Activated CD8-positive, alpha-beta memory T cell treated with anti-CD3 and anti-CD28 coated beads, Interleukin-2, amount 50 U/mL, for 1 hour (primary cell): ENCODE measurements around the gene PI4KA.

Source experiments
- DNase-seq: peaks from one replicate; pipeline ENCODE4 v3.0.0-alpha.2; 2020; ENCODE audit errors: extremely low read depth

The PI4KA gene

GRCh38 chr22:20881869-20882815, 23.5 kb upstream of the PI4KA start:
- DNase-seq, result no peak

DNA sequence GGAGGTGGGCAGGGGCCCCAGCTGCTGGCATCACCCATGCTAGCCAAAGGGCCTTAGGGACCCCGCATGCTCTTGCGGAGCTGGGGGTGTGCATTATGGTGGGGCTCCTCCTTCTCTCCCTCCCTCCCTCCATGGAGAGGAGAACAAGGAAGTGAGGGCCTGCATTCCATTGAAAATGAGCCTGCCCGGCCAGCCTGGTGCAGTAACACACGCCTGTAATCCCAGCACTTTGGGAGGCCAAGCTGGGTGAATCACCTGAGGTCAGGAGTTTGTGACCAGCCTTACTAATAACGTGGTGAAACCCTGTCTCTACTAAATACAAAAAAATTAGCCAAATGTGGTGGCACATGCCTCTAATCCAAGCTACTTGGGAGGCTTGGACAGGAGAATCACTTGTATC, 22.6 kb upstream of the PI4KA start:
- no peak for DNase-seq

DNA sequence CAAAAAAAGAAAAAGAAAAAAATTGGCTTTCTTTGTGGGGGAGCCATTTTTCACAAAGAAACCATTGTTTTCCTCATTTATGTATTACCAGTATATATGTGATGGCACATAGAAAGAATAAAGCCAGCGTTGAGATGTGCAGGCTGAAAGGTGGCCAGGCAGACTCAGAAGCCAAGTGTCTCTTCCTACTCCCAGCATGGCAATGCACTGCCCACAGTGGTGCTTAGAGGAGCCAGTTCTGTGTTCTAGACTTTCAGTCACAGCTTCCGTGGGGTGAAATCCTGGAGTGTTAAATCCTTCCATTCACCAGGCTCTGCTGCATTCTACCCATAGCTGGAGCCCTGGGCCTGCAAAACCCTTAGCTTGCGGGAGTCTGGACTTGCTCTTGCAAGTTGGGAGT, 19.1 kb upstream of the PI4KA start:
- DNase-seq, result no peak

DNA sequence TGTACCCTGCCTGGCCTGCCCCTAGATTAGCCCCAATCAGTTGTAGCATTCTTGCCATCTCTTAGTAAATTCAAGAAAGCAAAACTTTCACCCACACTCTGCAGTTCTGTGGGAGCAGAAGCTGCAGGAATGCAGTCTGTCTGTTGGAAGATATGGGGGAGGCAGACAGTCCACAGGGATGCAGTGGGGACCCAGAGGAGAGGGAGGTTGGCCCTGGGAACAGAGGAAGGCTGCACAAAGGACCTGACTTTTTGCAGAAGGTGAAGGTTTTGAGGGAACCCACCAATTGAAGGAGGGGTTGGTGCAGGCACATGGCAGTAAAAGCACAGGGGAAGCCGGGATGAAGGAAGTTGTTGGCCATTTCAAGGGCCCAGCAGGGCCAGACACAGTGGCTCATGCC, 16.7 kb upstream of the PI4KA start:
- DNase-seq, result no peak

DNA sequence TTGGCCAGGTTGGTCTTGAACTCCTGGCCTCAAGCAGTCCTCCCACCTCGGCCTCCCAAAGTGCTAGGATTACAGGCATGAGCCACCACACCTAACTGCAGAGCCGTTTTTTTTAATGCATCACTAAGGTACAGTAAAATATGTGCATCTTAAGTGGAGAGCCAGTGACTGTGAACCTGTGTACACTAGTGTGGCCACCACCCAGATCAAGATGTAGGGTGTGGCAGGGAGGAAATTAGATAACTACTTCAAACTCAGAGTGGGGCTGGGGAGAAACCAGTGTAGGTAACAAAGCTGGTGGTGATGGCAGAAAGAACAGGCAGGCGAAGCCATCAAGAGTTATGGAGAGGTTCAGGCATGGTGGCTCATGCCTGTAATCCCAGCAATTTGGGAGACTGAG, 14.6 kb upstream of the PI4KA start:
- DNase-seq, result no peak

DNA sequence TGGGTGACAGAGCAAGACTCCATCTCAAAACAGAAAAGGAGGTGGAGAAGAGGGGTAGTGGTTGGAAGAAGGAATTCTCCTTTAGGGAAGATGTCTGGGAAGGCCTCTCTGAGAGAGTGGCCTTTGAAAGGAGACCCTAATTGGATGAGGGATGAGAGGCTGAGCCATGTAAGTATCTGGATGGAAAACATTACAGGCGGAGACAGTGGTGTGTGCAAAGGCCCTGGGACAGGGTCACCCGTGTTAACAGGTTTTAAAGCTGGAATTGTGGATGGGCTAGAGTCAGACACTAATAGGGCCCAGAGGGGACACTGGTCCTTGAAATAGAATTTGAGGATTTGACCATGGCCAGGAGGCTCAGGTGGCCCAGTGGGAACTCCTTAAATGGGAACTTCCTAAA, 10.6 kb upstream of the PI4KA start:
- DNase-seq, result no peak

DNA sequence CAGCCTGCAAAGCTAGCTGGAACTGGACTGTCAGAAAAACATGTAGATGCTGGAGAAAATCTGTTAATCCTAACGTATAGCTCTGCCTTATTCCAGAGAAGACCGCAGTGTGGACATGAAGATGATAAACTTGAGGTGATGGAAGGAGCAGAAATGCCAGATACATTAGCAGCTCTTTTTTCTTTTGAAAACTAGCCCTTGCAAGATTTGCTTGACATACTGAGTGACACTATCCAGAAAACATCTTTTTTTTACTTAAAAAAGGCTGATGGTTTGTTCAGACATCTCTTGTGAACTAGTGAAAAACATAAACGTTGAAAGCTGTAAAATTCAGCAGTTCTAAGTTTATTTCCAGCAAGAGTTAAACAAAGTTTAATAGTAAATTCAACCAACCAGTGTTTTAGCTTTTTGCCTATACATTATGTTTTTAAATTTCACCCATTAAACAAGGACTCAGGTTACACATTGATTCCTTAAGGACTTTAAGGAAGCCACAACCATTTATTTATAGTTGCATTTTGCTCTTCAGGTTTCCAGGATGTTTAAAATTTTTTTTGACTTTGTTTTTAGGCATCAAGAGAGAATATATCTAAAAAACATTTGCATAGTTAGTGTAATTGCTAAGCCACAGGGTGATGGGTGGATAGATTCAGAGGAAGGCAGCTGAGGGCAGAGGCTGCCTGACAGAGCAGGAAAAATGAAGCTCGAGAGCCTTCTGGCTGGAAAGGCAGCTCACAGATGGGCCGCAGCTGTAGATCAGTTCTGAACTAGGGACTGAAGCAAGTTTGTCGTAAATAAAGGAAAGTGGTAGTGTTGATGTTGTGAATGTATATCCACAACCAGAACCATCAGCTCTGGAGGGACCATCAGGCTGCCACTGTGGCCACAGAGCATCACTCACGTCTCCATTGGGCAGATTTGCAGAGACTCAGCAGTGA, 9.7 kb upstream of the PI4KA start:
- DNase-seq, result no peak

- no peak for DNase-seq
Observed at GRCh38 chr22:20867179-20868024, 8.8 kb upstream of the PI4KA start.

DNA sequence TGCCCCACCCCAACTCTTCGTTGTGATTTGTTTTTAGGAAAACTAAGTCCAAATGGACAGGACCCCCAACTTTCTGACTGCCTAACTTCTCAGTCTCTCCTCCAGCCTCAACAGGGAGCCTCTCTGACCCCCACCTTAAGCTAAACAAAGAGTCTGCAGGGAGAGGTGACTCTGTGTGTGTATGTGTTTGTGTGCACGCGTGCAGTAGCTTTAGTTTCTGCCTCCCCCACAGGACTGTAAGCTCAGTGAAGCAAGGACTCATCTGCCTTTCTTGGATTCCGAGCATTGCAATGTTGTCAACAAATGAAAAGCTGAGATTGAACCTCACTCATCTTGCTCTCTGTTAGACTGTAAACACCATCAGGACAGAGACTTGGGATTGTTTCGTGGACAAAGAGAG, 8.1 kb upstream of the PI4KA start:
- no peak for DNase-seq

GRCh38 chr22:20865875-20866445, 7.3 kb upstream of the PI4KA start:
- DNase-seq, result no peak

DNA sequence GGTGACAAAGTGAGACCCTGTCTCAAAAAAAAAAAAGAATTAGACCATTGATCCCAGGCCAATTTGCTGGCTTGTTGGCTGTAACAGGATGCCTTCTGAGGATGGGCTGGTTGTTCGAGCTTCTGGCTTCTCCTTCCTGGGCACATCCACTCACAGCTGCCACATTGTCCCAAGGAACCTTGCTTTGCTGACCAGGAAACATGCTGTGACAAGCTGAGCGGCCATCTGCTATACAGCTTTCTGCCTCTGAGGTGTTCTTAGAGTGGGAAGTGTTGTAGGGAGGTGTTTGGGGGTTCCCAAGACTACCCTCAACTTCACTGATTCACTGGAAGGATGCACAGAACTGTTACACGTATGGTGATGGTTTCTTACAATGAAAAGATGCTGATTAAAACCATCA, 6.7 kb upstream of the PI4KA start:
- no peak for DNase-seq

- no peak for DNase-seq
Observed at GRCh38 chr22:20864186-20864908, 5.7 kb upstream of the PI4KA start.

- no peak for DNase-seq
Observed at GRCh38 chr22:20863366-20863765, 4.8 kb upstream of the PI4KA start.

- DNase-seq, result no peak
Observed at GRCh38 chr22:20862540-20862939, 3.9 kb upstream of the PI4KA start.

DNA sequence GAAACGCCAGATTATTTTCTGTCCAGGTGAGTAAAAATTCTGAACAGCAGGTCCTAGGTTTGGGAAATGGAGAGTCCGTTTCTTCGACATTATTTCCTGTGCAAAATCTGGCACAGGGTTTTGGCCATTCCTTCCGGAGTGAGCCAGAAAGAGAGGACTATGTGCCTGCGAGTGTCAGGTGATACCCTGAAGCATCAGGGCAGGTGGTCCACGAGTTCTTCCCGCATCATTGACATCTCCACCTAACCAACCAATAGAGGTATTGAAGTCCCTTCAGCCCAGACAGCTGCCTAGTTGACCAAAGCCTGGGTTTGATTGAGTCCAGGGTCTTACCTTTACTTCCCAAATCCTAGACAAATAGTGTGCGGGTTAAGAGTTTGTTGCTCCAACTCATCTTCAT, 1.0 kb upstream of the PI4KA start:
- no peak for DNase-seq

GRCh38 chr22:20857838-20858614, 585 bp downstream of the PI4KA start:
- peak; percentile 58 for DNase-seq

DNA sequence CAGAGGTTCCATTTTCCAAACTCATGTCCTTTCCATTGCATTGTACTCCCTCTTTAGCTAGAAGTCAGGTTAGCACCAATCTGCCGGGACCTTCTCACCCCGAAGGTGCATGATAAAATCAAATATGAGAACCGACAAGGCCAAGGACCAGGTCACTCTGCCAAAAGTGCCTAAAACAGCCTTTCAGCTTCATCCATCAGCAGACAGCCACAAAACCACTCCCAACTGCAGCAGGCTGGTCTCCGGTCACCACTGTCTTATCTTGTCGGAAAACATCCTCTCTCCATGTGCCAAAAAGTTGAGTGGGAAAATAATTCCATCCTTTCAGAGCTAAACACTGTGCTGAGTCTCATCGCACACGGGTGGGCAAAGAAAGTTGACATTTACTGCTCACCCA, 1.4 kb downstream of the PI4KA start:
- no peak for DNase-seq

DNA sequence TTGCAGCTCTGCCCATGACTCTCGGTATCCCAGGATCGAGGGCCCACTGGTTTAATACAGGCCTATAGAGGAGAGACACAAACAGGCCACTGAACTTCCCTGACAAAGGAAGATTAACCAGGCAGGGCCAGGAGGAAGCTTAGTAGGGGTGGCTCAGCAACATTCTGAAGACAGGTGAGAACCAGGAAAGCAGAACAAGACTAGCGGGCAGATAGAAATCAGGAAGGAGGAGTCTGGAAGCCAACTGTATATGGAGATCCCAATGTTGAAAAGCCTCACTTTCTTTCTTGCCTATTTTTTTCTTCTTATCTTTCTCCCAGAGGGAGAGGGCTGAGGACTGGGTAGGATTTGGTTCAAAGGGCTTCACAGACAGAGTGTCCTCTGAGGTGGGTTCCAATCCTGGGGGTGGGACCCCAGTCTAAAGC, 5.4 kb downstream of the PI4KA start:
- DNase-seq, result no peak

DNA sequence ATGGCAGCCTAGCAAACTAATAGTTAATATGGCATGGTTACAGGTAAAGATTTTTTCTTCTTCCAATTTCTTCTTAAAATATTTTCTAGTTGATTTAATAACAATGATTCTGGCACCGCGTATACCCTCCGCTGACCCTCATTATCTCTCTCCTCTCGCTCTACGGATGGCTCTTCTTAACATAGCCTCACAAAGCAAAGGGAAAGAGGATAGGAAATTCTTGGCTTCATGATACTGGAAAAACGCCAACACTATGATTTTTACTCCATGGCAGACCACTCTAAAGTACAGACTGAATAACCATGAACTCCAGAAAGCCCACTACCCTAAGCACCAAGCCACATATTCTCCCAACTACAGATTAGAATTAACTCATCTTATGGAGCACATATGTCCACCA, 6.1 kb downstream of the PI4KA start:
- no peak for DNase-seq

DNA sequence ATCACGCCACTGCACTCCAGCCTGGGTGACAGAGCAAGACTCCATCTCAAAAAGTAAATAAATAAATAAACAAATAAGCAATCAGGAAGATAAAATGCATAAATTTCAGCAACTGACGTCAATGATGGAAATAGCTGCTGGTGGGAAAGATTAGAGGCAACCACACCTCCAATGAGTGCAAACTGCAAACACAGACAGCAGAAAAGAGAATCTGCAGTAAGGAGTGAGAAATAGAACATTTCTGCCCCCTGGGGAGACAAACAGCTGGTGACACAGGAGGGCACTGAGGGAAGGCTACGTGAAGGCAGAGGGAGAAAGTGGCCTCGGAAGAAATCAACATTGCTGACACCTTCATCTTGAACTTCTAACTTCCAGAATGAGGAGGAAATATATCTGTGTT, 6.5 kb downstream of the PI4KA start:
- DNase-seq, result no peak
